Endothelial cell (in vitro differentiated cells): ENCODE results near the gene ZNF593OS. TPM values are rescaled to one million over a fixed set of nuclear protein-coding genes. Genes with fewer than 3 reads are reported as not detected.
A peak's percentile ranks its signal among the peaks of the same experiment; 100 is the strongest.

Experiments
- DNase-seq: peaks from one replicate; pipeline ENCODE4 v3.0.0; 2021; ENCODE audit warnings: low spot score
- H3K27ac Mint-ChIP-seq: one replicate; pipeline ENCODE4 v1.8.0; 2021; ENCODE audit warnings: mixed read lengths, inconsistent platforms; ENCODE audit not compliant: unreplicated experiment
- H3K27me3 Mint-ChIP-seq: one replicate; pipeline ENCODE4 v1.8.0; 2021; ENCODE audit warnings: mild to moderate bottlenecking, moderate library complexity, mixed read lengths, inconsistent platforms; ENCODE audit not compliant: unreplicated experiment
- H3K36me3 Mint-ChIP-seq: one replicate; pipeline ENCODE4 v1.8.0; 2021; ENCODE audit warnings: mild to moderate bottlenecking, low read depth, mixed read lengths, inconsistent platforms; ENCODE audit not compliant: unreplicated experiment
- H3K4me1 Mint-ChIP-seq: one replicate; pipeline ENCODE4 v1.8.0; 2021; ENCODE audit warnings: mild to moderate bottlenecking, mixed read lengths, inconsistent platforms; ENCODE audit not compliant: unreplicated experiment
- H3K4me3 Mint-ChIP-seq: one replicate; pipeline ENCODE4 v1.8.0; 2021; ENCODE audit warnings: mild to moderate bottlenecking, mixed read lengths, inconsistent platforms; ENCODE audit not compliant: unreplicated experiment
- H3K9me3 Mint-ChIP-seq: one replicate; pipeline ENCODE4 v1.8.0; 2021; ENCODE audit warnings: mixed read lengths, inconsistent platforms; ENCODE audit not compliant: unreplicated experiment
- total RNA-seq: library from RNA; stranded (reverse); fragmentation: NEBNext Ultra II Directional; extraction: Animal tissue kit (Norgen Biotek cat#: 25700); gene quantifications from one replicate; pipeline ENCODE4 v1.2.1, GENCODE V29; 2021; ENCODE audit not compliant: unreplicated experiment
- TF ChIP-seq, protein P1 (sequence below): fragments of 200-600 bp; sonication (generic); IDR thresholded peaks from one replicate; pipeline ENCODE4 v1.5.0; 2021; ENCODE audit warnings: antibody characterized with exemption; ENCODE audit not compliant: unreplicated experiment

ZNF593OS gene
- total RNA-seq, 1 donor from 2014 or later: not detected

DNA sequence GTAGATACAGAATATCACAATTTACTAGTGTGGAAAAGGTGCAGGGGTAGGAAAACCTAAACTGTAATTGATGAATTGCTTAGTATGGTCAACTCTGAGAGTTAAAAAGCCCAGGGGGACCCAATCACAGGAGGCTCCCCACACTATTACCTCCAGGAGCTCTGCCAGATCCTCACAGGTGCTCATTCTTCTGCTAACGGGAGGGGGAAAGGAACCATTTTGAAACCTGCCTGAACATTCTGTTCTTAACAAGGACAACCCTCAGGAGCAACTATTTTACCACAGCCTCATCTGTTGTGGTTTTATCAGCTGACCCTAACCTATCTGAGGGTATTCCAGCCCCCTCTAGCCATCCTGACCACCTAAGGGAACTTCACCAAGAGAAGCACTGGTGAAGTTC is 40.9 kb downstream of the ZNF593OS start:
- Mint-ChIP-seq H3K4me1 (peaks cover 11% of the 10 kb centered on the region), H3K27ac (no peak overlapping the region), H3K4me3 (no peak overlapping the region), H3K27me3 (peaks cover 2% of the 10 kb centered on the region), H3K36me3 (no peaks in the 10 kb centered on the region), H3K9me3 (no peaks in the 10 kb centered on the region)
- no peak for DNase-seq
- TF ChIP-seq, protein P1, sequence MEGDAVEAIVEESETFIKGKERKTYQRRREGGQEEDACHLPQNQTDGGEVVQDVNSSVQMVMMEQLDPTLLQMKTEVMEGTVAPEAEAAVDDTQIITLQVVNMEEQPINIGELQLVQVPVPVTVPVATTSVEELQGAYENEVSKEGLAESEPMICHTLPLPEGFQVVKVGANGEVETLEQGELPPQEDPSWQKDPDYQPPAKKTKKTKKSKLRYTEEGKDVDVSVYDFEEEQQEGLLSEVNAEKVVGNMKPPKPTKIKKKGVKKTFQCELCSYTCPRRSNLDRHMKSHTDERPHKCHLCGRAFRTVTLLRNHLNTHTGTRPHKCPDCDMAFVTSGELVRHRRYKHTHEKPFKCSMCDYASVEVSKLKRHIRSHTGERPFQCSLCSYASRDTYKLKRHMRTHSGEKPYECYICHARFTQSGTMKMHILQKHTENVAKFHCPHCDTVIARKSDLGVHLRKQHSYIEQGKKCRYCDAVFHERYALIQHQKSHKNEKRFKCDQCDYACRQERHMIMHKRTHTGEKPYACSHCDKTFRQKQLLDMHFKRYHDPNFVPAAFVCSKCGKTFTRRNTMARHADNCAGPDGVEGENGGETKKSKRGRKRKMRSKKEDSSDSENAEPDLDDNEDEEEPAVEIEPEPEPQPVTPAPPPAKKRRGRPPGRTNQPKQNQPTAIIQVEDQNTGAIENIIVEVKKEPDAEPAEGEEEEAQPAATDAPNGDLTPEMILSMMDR: no peak

DNA sequence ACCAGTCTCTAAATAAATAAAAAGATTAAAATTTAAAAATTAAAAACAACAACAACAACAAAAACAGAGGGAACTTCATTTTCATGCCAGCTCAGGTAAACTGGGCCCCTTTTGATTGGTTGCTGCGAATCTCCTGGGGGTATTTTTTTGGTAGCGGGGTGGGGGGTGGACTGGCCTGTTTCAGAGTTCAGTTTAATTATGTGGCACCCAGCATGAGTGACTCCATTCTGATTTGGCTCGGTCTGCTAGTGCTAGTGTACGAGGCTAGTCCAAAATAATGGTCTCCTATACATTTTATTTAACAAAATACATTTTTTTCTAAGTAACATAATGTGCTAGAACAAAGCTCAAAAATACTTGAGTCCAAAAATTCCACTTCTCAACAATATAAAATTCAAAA is 41.9 kb downstream of the ZNF593OS start:
- TF ChIP-seq, protein P1: no peak
- H3K27me3 Mint-ChIP-seq: peaks cover 2% of the 10 kb centered on the region
- H3K36me3 Mint-ChIP-seq: no peaks in the 10 kb centered on the region
- H3K4me3 Mint-ChIP-seq: no peak overlapping the region
- no peak for DNase-seq
- H3K4me1 Mint-ChIP-seq: peaks cover 11% of the 10 kb centered on the region
- no peak overlapping the region for H3K27ac Mint-ChIP-seq
- no peaks in the 10 kb centered on the region for H3K9me3 Mint-ChIP-seq

DNA sequence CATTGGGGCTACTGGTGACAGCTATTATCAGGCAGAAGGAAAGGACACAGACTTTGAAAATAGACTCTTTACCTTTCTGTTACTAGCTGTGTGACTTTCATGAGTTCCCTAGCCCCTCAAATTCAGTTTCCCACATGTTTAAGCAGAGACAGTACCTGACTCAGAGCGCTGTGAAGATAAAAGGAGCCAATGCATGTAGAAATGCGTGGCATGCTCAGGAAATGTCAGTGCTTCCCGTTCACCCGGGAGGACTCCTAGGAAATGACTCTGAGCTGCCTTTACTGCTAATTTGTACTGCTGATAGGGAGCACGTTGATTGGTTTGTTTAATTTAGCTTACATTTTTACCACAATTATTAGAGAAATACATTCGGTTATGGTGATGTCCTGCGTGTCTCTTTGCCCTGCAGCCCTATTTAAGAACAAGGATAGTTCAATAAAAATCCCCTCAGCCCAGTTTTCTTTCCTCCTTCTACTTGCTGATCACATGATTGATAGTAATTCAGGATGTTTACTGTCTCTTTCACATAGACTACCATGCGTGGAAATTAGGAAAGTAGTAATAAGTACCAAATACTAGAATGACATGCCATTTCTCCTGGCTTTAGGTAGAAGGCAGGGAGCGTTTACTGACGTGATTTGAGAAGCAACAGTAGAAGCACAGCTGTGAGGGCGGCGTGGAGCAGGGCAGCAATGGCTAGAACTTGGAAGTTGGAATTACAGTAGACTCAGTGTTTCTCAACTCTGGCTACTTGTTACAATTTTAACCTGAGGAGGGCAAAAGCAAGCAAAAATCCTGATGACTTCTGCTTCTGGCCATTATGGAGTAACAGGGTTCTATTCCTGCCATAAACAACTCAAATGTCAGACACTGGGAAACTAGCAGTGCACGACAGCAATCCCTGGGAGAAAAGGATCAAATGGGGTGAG is 44.1 kb downstream of the ZNF593OS start:
- H3K27me3 Mint-ChIP-seq: peaks cover 2% of the 10 kb centered on the region
- peaks cover 11% of the 10 kb centered on the region for H3K4me1 Mint-ChIP-seq
- DNase-seq: no peak
- H3K9me3 Mint-ChIP-seq: no peaks in the 10 kb centered on the region
- H3K4me3 Mint-ChIP-seq: no peak overlapping the region
- H3K36me3 Mint-ChIP-seq: no peaks in the 10 kb centered on the region
- TF ChIP-seq, protein P1: no peak
- peak overlapping the region; percentile 49 for H3K27ac Mint-ChIP-seq

GRCh38 chr1:26126321-26127084 is 45.1 kb downstream of the ZNF593OS start:
- H3K4me3 Mint-ChIP-seq: no peak overlapping the region
- no peak for DNase-seq
- TF ChIP-seq, protein P1: no peak
- peaks cover 2% of the 10 kb centered on the region for H3K27me3 Mint-ChIP-seq
- H3K9me3 Mint-ChIP-seq: no peaks in the 10 kb centered on the region
- H3K27ac Mint-ChIP-seq: no peak overlapping the region
- H3K36me3 Mint-ChIP-seq: no peaks in the 10 kb centered on the region
- H3K4me1 Mint-ChIP-seq: peaks cover 11% of the 10 kb centered on the region
